Measurements from ENCODE around the gene SLC25A42.
"Not testable (repeated sequence)": the region's sequence is repeated elsewhere in the genome, so short reads cannot be mapped to it uniquely, and the experiment has no call there.

Gene SLC25A42

GRCh38 chr19:19063183-19064097 is at the start of gene SLC25A42:
TSS of gene SLC25A42 (plus strand) at chr19:19063994. CDS start at chr19:19096125, 32,131 bp downstream.
- peak; percentile 99 for DNase-seq

- no peak for DNase-seq
Observed at GRCh38 chr19:19021115-19021514, 42.7 kb upstream of the SLC25A42 start.

GRCh38 chr19:19022380-19022961 is 41.3 kb upstream of the SLC25A42 start:
- DNase-seq: no peak

- DNase-seq: not testable (repeated sequence)
Observed at GRCh38 chr19:19023376-19023775, 40.4 kb upstream of the SLC25A42 start.

GRCh38 chr19:19025861-19026260 is 37.9 kb upstream of the SLC25A42 start:
- DNase-seq: no peak

GRCh38 chr19:19026299-19026971 is 37.4 kb upstream of the SLC25A42 start:
- DNase-seq: no peak

- no peak for DNase-seq
Observed at GRCh38 chr19:19027228-19027627, 36.6 kb upstream of the SLC25A42 start.

- no peak for DNase-seq
Observed at GRCh38 chr19:19028526-19028925, 35.3 kb upstream of the SLC25A42 start.

- no peak for DNase-seq
Observed at GRCh38 chr19:19031891-19032290, 31.9 kb upstream of the SLC25A42 start.

- DNase-seq: peak; percentile 87
Observed at GRCh38 chr19:19032420-19033175, 31.2 kb upstream of the SLC25A42 start.

GRCh38 chr19:19033176-19033425 is 30.7 kb upstream of the SLC25A42 start:
- DNase-seq: no peak

GRCh38 chr19:19033426-19034203 is 30.2 kb upstream of the SLC25A42 start, which contains the start of the genes ARMC6 and SUGP2:
TSS of gene ARMC6 (plus strand) at chr19:19033603. CDS start at chr19:19034210, 607 bp downstream.
TSS of gene SUGP2 (minus strand) at chr19:19033517. CDS start at chr19:19031071, 2,446 bp downstream.
- peak; percentile 82 for DNase-seq

GRCh38 chr19:19034204-19034624 is 29.6 kb upstream of the SLC25A42 start:
- peak; percentile 51 for DNase-seq

- DNase-seq: no peak
Observed at GRCh38 chr19:19039901-19040300, 23.9 kb upstream of the SLC25A42 start.

GRCh38 chr19:19040417-19040816 is 23.4 kb upstream of the SLC25A42 start:
- DNase-seq: peak; percentile 45

GRCh38 chr19:19042732-19043280 is 21.0 kb upstream of the SLC25A42 start:
- no peak for DNase-seq

GRCh38 chr19:19043481-19043880 is 20.3 kb upstream of the SLC25A42 start:
- no peak for DNase-seq

GRCh38 chr19:19043881-19044280 is 19.9 kb upstream of the SLC25A42 start:
- DNase-seq: no peak

- DNase-seq: no peak
Observed at GRCh38 chr19:19049406-19049805, 14.4 kb upstream of the SLC25A42 start.

- DNase-seq: no peak
Observed at GRCh38 chr19:19050104-19050503, 13.7 kb upstream of the SLC25A42 start.

- no peak for DNase-seq
Observed at GRCh38 chr19:19050731-19051130, 13.1 kb upstream of the SLC25A42 start.
